GM10847 (cell line): ENCODE results near the gene SNPH.

Source experiments
- POLR2A ChIP-seq: IDR thresholded peaks from 2 replicates; pipeline ENCODE4 v1.6.1; 2011; ENCODE audit not compliant: insufficient read length; ENCODE audit errors: extremely low read depth

The SNPH gene

GRCh38 chr20:1296117-1296610 is 30.1 kb downstream of the SNPH start:
- TF ChIP-seq POLR2A: no peak

DNA sequence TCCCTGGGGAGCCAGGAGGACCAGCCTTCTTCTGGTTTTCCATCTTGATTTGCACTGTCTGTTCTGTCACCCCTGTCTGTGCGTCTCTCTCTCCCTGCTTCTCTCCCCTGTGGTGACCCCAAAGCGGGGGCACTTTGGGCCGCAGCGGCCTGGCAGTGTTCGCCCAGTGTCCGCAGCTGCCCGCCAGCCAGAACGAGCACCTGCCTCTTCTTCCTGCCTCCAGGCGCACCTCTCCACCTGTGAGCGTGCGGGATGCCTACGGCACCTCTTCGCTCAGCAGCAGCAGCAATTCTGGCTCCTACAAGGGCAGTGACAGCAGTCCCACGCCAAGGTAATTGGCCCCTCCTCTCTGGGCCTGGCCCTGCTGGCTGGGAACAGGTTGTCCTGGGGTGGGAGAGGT is 30.8 kb downstream of the SNPH start:
- no peak for TF ChIP-seq POLR2A

GRCh38 chr20:1297486-1297885 is 31.4 kb downstream of the SNPH start:
- TF ChIP-seq POLR2A: no peak

GRCh38 chr20:1298166-1298565 is 32.1 kb downstream of the SNPH start:
- TF ChIP-seq POLR2A: no peak

- no peak for TF ChIP-seq POLR2A
These were observed 32.9 kb downstream of the SNPH start for GRCh38 chr20:1298888-1299511.

- no peak for TF ChIP-seq POLR2A
These were observed 33.4 kb downstream of the SNPH start for GRCh38 chr20:1299522-1299921.

GRCh38 chr20:1300083-1300840 is 34.2 kb downstream of the SNPH start:
- TF ChIP-seq POLR2A: no peak

DNA sequence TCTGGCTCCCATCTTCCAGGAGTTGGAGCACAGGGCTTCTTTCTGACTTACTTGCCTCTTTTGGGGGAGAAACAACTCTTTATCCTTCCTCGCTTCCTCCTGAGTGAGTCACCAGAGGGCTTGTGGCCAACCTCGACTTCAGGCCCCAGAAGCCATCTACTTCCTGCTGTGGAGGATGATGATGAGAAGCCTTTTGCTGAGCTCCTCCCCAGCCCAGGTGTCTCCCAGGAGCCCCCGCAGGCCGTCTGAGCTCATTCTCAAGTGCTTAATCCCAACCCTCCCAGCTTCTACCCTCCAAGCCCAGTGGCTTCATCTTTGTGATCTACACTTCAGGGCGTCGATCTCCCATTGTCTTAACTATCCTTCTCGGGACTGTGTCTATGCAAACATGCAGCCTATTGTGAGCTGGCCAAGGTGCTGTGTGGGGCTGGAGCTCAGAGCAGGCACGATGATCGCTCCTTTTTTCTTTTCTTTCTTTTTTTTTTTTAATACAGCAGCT is 35.0 kb downstream of the SNPH start:
- TF ChIP-seq POLR2A: no peak

DNA sequence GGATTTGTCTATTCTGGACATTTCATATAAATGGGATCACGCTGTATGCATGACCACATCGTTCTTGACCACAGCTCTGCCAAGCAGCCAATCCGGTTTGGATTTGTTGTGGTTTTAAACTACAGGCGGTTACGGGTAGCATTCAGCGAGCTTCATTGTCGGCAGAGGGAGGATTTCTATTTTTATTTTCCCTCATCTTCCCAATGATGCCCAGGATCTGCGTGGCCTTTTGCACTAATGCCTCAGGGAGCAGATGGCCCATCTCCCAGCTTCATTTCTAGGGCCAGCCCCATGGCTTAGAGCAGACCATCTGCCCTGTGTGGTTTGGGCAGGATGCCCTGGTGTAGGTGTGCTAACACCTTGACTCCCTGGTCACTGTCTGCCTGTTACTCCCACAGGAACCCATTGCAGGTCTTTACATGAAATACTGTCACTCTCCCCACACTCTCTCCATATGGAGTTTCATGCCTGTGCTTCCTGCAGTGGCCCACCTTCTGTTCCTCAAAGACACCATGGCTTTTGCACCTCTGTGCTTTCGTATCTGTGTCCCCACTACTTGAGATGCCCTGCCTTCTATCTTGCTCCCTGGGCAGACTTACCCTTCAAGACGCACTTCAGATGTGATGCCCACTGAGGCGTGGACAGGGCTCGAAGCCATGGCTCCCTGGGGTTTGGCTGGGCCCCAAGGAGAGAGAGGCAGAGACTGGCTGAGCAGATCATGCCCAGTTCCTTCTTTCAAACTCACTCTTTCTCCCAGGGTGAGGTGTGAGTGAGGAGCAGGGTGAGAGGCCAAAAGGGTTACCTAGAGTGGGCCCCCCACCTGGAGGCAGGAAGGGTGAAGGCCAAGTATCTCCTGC is 36.8 kb downstream of the SNPH start:
- TF ChIP-seq POLR2A: no peak

DNA sequence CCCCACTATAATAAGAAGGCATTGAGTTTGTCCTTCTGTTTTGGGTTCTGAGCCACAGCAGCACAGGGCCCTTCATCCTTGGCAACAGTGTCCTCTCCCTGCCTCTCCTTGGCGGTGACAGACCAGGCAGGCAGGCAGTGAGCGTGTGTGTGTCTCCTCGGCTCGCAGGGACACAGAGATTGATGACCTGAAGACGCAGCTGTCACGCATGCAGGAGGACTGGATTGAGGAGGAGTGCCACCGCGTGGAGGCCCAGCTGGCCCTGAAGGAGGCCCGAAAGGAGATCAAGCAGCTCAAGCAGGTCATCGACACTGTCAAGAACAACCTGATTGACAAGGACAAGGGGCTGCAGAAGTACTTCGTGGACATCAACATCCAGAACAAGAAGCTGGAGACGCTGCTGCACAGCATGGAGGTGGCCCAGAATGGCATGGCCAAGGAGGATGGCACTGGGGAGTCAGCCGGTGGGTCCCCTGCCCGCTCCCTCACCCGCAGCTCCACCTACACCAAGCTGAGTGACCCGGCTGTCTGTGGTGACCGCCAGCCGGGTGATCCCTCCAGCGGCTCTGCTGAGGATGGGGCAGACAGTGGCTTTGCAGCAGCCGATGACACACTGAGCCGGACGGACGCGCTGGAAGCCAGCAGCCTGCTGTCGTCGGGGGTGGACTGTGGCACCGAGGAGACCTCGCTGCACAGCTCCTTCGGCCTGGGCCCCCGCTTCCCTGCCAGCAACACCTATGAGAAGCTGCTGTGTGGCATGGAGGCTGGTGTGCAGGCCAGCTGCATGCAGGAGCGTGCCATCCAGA is 38.8 kb downstream of the SNPH start:
- TF ChIP-seq POLR2A: no peak

DNA sequence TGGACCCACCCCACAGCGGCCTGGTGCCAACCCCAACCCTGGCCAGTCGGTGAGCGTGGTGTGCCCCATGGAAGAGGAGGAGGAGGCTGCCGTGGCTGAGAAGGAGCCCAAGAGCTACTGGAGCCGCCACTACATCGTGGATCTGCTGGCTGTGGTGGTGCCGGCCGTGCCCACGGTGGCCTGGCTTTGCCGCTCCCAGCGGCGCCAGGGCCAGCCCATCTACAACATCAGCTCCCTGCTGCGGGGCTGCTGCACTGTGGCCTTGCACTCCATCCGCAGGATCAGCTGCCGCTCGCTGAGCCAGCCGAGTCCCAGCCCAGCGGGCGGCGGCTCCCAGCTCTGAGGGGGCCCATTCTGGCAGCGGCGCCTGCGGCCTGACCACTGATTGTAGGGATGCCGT is 39.6 kb downstream of the SNPH start:
- no peak for TF ChIP-seq POLR2A

GRCh38 chr20:1306316-1307135 is 40.4 kb downstream of the SNPH start:
- no peak for TF ChIP-seq POLR2A

- TF ChIP-seq POLR2A: no peak
These were observed 41.1 kb downstream of the SNPH start for GRCh38 chr20:1307171-1307570.

DNA sequence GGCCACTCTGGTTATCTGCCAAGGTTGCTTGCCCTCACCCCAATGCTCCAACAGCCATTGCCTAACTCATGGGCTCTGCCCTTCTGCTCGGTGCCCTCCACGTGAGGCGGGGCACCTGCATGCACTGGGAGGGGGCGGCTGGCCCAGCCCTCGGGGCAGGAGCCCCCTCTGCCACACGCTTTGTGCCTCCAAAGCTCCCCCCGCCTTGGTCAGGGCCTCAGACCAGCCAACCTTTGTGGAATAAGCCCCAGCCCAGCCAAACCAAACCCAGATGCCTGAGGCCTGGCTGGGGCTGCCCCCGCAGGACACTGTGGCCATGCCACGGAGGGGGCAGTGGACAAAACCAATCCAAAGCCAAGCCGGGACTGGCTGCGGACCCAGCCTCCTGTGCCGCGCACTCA is 41.5 kb downstream of the SNPH start:
- no peak for TF ChIP-seq POLR2A
